Effector memory CD8-positive, alpha-beta T cell (primary cell): ENCODE results near the gene REST.
A peak's percentile ranks its signal among the peaks of the same experiment; 100 is the strongest.
"Not testable (repeated sequence)": the region's sequence is repeated elsewhere in the genome, so short reads cannot be mapped to it uniquely, and the experiment has no call there.

Experiments
- ATAC-seq: fragments of 150-1000 bp; cut with Tn5 transposase; replicated peaks from 2 replicates; pipeline ENCODE4 v1.10.0; 2021; ENCODE audit warnings: mild to moderate bottlenecking, moderate library complexity
- DNase-seq, 3 experiments: peaks; one replicate each; pipeline ENCODE4 v3.0.0; 2021
- H3K27ac Mint-ChIP-seq, 2 donors: one replicate each; pipeline ENCODE4 v1.8.0; 2022; ENCODE audit warnings: mild to moderate bottlenecking in 2 of 2, mixed read lengths in 2 of 2, moderate library complexity in 2 of 2
- H3K27me3 Mint-ChIP-seq, 2 donors: one replicate each; pipeline ENCODE4 v1.8.0; 2022; ENCODE audit warnings: mixed read lengths in 2 of 2
- H3K36me3 Mint-ChIP-seq: one replicate; pipeline ENCODE4 v1.8.0; 2022; ENCODE audit warnings: mild to moderate bottlenecking, moderate library complexity, mixed read lengths; ENCODE audit not compliant: insufficient read depth
- H3K4me1 Mint-ChIP-seq, 2 donors: one replicate each; pipeline ENCODE4 v1.8.0; 2022; ENCODE audit warnings: low read depth in 2 of 2, mixed read lengths in 2 of 2
- H3K4me3 Mint-ChIP-seq, 2 donors: one replicate each; pipeline ENCODE4 v1.8.0; 2022; ENCODE audit warnings: mild to moderate bottlenecking in 2 of 2, mixed read lengths in 2 of 2, moderate library complexity in 2 of 2
- H3K9me3 Mint-ChIP-seq, 2 donors: one replicate each; pipeline ENCODE4 v1.8.0; 2022; ENCODE audit warnings: mixed read lengths in 2 of 2

REST gene

DNA sequence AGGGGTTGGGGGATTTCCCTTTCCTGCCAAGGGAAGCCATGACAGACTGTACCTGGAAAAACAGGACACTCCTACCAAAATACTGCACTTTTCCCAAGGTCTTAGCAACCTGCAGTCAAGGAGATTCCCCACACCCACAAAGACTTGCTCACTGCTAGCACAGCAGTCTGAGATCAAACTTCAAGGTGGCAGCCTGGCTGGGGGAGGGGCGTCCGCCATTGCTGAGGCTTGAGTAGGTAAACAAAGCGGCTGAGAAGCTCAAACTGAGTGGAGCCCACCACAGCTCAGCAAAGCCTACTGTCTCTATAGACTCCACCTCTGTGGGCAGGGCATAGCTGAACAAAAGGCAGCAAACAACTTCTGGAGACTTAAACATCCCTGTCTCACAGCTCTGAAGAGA is 23.2 kb upstream of the REST start:
- H3K36me3 Mint-ChIP-seq, ATAC-seq, H3K27ac Mint-ChIP-seq, H3K9me3 Mint-ChIP-seq, H3K4me3 Mint-ChIP-seq, DNase-seq, H3K4me1 Mint-ChIP-seq: not testable (repeated sequence)
- peaks cover 13 to 42% of the 10 kb centered on the region in 2 donors for H3K27me3 Mint-ChIP-seq

DNA sequence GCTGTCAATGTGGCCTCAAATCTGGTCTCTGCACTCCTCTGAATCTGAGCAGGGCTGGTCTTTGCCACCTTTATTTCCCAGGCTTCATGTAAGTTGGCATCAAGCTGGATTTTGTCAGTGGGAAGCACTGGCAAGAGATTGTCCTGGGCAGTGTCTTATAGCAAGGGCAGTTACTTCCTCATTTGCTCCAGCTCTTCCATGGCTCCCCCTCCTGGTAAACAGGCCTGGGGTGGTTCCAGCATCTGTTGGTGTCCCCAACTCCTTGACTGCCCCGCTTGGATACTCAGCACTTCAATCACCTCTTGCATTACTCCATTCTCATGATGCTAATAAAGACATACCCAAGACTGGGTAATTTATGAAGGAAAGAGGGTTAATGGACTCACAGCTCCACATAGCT is 15.0 kb upstream of the REST start:
- H3K4me3 Mint-ChIP-seq = no peak overlapping the region
- no peaks in the 10 kb centered on the region for H3K9me3 Mint-ChIP-seq
- no peak overlapping the region for H3K27ac Mint-ChIP-seq
- no peaks in the 10 kb centered on the region for H3K36me3 Mint-ChIP-seq
- peaks cover 4 to 19% of the 10 kb centered on the region in 2 donors for H3K27me3 Mint-ChIP-seq
- DNase-seq = no peak
- H3K4me1 Mint-ChIP-seq = no peaks in the 10 kb centered on the region
- ATAC-seq = no peak

DNA sequence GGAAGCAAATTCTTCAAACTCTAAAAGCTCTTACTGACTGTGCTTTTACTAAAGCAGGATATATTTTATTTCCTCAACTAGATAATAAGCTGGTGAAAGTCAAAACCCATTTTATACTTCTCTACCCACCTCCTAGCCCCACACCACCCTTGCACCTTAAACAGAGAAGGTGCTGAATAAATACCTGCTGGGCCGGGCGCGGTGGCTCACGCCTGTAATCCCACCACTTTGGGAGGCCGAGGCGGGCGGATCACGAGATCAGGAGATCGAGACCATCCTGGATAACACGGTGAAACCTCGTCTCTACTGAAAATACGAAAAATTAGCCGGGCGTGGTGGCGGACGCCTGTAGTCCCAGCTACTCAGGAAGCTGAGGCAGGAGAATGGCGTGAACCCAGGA is 9.9 kb upstream of the REST start:
- H3K36me3 Mint-ChIP-seq, H3K4me3 Mint-ChIP-seq, H3K27ac Mint-ChIP-seq, DNase-seq, H3K9me3 Mint-ChIP-seq, H3K4me1 Mint-ChIP-seq, ATAC-seq: not testable (repeated sequence)
- peaks cover 14 to 28% of the 10 kb centered on the region in 2 donors for H3K27me3 Mint-ChIP-seq

DNA sequence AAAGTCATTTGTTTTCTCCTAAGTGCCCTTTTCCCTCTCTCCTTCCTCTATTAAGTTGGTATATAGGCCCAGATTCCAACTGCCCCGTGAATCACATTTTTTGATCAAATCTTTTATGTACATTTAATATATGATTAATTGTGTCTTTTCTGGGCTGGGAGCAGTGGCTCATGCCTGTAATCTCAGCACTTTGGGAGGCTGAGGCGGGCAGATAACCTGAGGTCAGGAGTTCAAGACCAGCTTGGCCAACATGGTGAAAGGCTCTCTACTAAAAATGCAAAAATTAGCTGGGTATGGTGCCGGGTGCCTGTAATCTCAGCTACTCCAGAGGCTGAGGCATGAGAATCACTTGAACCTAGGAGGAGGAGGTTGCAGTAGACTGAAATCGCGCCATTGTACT is 7.5 kb upstream of the REST start:
- H3K4me1 Mint-ChIP-seq, H3K36me3 Mint-ChIP-seq, H3K4me3 Mint-ChIP-seq, DNase-seq, H3K9me3 Mint-ChIP-seq, H3K27ac Mint-ChIP-seq, ATAC-seq: not testable (repeated sequence)
- H3K27me3 Mint-ChIP-seq = peaks cover 14 to 28% of the 10 kb centered on the region in 2 donors

DNA sequence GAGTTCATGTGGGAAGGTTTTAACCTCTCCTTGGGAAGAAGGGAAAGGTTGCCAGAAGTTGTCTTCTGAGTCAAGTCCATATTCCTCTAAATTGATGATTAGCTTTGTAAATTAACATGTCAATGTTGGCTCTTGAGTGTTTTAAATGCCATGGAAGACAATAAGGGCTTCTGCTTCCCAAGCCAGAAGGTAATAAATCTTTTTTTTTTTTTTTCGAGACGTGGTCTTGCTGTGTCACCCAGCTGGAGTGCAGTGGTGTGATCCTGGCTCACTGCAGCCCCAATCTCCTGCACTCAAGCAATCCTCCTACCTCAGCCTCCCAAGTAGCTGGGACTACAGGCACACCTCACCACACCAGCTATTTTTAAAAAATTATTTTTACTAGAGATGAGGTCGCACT is 5.0 kb upstream of the REST start:
- Mint-ChIP-seq H3K4me3 (no peak overlapping the region), H3K4me1 (peaks cover 5 to 7% of the 10 kb centered on the region in 2 donors), H3K9me3 (no peaks in the 10 kb centered on the region), H3K27ac (no peak overlapping the region), H3K27me3 (peaks cover 9 to 17% of the 10 kb centered on the region in 2 donors), H3K36me3 (peaks cover 5% of the 10 kb centered on the region)
- no peak for DNase-seq
- no peak for ATAC-seq

DNA sequence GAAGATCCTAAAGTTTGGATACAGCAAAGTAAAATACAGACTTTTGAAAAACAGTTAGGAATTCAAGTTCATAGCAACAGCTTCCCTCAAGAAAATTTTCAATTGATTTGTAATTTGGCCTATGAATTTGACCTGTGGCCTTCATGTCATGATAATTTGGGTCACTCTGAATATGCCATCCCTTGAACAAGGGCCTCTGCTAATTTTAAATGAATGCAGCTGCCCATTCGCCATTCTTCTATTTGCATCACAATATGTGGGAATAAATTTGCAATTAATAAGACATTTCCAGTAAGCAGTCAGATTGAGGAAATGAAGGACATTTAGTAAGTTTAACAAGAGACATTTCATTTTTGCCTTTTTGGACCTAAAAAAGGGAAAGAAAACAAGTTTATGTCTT is 1.9 kb upstream of the REST start:
- ATAC-seq (no peak), DNase-seq (no peak)
- peaks cover 11% of the 10 kb centered on the region for H3K36me3 Mint-ChIP-seq
- H3K4me3 Mint-ChIP-seq = no peak overlapping the region
- H3K27me3 Mint-ChIP-seq = peaks cover 0 to 14% of the 10 kb centered on the region in 2 donors
- no peak overlapping the region for H3K27ac Mint-ChIP-seq
- no peaks in the 10 kb centered on the region for H3K9me3 Mint-ChIP-seq
- peaks cover 17 to 22% of the 10 kb centered on the region in 2 donors for H3K4me1 Mint-ChIP-seq

DNA sequence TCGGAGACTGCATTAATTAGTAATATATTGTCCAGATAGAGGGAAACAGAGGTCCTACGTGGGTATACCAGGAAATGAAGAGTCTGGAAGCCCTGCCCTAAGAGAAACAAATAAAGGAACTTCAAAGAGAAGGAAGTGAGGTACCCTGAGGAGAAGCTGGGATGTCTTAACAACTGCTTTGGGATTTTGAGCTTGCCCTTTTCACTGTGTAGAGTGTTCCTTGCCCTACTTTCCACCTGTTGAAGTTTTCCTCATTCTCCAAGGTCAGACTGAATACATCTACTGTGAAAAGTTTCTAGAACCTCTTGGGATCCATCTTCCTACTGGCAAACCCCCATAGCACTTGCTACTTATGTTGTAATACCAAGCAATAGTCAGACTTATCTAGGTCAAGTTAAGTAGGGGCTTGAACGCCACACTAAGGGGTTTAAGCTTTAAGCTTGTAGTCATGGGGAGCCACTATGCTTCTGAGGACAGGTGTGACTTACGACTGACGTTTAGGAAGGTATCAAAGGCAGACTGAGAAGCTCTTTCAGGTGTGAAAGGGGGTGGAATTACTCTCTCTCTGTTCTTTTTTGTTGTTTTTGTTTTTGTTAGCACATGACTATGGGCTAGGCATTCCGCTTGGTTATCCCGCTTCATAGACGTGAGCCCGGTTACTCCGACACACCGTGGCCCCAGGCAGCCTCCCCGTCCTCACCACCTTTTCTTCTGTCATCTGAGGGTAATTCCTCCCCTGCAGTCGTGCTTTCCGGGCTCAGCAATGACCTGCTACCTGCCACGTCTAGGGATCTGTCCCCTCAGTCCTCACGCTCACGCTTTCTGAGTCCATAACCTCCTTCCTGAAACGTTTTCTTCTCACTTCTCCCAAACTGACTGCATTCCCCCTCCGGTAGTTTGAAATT is 959 bp upstream of the REST start:
- H3K4me1 Mint-ChIP-seq = peaks cover 22 to 27% of the 10 kb centered on the region in 2 donors
- peak overlapping the region; percentile 70 to 95 for H3K27ac Mint-ChIP-seq
- H3K27me3 Mint-ChIP-seq = peaks cover 0 to 8% of the 10 kb centered on the region in 2 donors
- H3K36me3 Mint-ChIP-seq = peaks cover 21% of the 10 kb centered on the region
- H3K9me3 Mint-ChIP-seq = no peaks in the 10 kb centered on the region
- DNase-seq (peak; percentile 2 to 6 (median 3)), ATAC-seq (no peak)
- peak overlapping the region; percentile 92 for H3K4me3 Mint-ChIP-seq

DNA sequence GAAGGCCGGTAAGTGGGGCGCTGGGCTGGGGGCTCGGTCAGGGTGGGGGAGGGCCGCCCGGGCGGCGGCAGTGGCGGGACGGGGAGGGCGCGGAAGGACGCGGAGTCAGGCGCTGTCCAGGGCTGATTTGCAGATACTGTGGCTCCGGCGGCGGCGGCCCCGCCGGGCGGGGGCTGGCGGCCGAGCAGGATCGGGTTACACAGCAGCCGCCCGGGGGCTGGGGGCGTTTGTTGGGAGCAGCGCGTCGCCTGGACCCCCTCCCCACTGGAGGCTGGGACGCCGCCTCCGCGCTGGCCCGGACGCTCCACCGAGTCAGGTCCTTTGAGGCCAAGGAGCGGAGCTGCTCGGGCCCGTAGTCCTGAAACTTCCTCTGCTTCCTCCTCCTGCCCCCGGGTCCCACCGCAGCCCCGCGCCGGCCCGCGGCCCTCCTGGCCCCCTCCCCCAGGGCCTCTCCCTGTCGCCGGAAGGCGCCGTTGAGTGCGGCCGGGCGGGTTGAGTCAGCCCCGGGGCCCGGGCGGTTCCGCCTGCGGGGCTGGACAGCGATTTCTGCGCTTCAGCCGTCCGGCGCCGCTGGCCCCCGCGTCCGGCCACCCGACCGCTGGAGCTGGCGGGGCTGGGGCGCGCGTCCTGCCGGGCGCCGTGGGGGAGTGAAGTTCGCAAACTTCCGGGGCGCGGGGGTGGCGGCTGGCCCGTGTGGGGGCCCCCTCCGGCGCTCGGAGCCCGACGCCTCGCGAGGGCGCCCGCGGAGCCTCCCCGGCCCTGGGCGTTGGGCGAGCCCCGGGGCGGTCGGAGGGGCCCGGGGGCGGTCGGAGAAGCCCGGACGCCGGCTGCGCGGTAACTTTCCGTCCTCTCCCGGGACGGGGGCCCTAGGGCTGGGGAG is 746 bp downstream of the REST start:
- Mint-ChIP-seq H3K4me1 (peaks cover 23 to 27% of the 10 kb centered on the region in 2 donors), H3K36me3 (peaks cover 21% of the 10 kb centered on the region), H3K27me3 (no peaks in the 10 kb centered on the region), H3K4me3 (peak overlapping the region; percentile 94 to 96), H3K9me3 (no peaks in the 10 kb centered on the region), H3K27ac (peak overlapping the region; percentile 95)
- ATAC-seq (peak; percentile 60), DNase-seq (peak; percentile 57 to 64 (median 60))

DNA sequence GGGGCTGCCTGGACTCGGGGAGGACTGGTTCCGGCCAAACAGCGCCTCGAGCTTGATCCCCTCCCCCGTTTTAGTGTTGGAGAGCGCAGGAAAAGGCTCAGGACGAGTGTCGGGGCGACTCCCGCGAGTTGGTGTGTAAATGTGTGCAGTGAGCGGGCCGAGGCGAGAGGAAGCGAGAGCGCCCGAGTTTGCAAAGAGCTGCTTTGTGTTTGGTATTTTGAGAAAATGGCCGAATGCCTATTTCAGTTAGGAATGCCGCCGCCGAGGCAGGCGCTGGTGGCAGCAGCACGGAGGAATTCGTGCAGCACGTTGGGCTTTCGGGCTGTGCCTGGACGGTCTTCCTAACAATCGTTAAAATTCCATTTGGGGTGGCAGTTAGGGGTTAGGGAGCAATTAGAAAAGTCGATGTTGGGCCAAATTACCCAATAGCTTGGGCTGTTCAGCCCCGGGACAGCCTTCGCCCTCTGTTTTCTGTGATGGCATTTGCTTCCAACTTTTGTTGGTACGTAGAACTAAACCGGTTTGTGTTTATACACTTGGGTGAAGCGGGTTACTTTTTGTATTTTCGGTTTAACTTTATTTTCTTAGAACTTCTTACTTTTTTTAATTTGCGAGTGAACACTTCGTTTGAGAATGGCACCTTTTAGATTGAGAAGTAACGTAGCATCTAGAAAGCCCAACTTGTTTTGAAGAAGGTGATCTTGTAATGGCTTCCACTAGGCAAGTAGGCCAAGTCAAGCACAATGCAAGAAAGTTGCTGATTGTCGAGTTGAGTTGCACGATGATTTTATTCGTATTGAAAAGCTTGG is 1.6 kb downstream of the REST start:
- DNase-seq (peak; percentile 22 to 50 (median 23)), ATAC-seq (peak; percentile 20)
- Mint-ChIP-seq H3K4me1 (peaks cover 23 to 27% of the 10 kb centered on the region in 2 donors), H3K9me3 (no peaks in the 10 kb centered on the region), H3K4me3 (peak overlapping the region; percentile 94 to 96), H3K36me3 (peaks cover 22% of the 10 kb centered on the region), H3K27me3 (no peaks in the 10 kb centered on the region), H3K27ac (peak overlapping the region; percentile 91 to 95)

DNA sequence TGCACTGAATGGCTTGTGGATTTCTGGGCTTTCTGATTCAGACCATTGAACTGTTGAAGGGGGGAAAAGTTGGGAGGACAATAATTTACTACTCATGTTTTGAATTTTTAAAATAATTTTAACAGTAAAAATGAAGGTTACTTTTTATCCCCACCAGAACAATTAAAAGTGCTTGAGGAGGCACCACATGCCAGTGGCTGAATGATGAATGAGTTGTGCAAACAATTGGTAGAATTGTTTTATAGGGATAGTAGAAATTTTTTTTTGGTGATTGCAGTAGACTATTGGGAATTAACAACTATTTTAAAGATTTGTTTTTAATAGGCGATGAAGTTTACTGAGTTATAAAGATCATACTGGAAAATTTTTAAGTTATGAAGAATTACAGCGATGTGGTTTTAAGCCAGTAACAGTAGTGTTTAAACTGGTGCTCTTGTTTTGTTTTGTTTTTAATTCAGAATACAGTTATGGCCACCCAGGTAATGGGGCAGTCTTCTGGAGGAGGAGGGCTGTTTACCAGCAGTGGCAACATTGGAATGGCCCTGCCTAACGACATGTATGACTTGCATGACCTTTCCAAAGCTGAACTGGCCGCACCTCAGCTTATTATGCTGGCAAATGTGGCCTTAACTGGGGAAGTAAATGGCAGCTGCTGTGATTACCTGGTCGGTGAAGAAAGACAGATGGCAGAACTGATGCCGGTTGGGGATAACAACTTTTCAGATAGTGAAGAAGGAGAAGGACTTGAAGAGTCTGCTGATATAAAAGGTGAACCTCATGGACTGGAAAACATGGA is 2.7 kb downstream of the REST start:
- peak overlapping the region; percentile 91 to 95 for H3K27ac Mint-ChIP-seq
- ATAC-seq (no peak), DNase-seq (no peak)
- H3K36me3 Mint-ChIP-seq = peaks cover 32% of the 10 kb centered on the region
- peaks cover 23 to 29% of the 10 kb centered on the region in 2 donors for H3K4me1 Mint-ChIP-seq
- peak overlapping the region; percentile 94 to 96 for H3K4me3 Mint-ChIP-seq
- no peaks in the 10 kb centered on the region for H3K9me3 Mint-ChIP-seq
- no peaks in the 10 kb centered on the region for H3K27me3 Mint-ChIP-seq

DNA sequence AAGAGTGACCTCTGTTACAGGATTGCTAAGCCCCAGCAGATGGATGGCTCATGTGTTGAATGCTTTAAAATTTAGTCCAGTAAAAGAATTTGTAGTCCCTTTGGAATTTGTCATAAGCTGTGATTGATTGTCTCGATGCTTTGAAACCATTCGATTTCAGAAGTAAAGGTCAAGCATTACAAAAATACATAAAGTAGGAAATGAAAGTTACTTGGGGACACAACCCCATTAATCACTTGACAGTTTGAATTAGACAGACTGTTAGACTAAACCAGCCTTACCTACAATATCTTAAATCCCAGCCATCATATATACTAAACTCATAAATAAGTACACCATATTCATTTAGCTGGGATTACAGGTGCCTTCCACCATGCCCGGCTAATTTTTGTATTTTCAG is 6.6 kb downstream of the REST start:
- no peaks in the 10 kb centered on the region for H3K9me3 Mint-ChIP-seq
- ATAC-seq (no peak), DNase-seq (no peak)
- peaks cover 38% of the 10 kb centered on the region for H3K36me3 Mint-ChIP-seq
- peak overlapping the region in 1 of 2 donors; percentile 57 for H3K4me3 Mint-ChIP-seq
- peaks cover 17 to 37% of the 10 kb centered on the region in 2 donors for H3K4me1 Mint-ChIP-seq
- H3K27ac Mint-ChIP-seq = peak overlapping the region in 1 of 2 donors; percentile 25
- H3K27me3 Mint-ChIP-seq = no peaks in the 10 kb centered on the region

DNA sequence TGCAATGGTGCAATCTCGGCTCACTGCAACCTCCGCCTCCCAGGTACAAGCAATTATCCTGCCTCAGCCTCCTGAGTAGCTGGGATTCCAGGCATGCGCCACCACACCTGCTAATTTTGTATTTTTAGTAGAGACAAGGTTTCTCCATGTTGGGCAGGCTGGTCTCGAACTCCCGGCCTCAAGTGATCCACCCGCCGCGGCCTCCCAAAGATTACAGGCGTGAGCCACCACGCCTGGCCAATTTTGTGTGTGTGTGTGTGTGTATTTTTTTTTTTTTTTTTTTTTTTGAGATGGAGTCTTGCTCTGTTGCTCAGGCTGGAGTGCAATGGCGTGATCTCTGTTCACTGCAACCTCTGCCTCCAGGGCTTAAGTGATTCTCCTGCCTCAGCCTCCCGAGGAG is 7.3 kb downstream of the REST start:
- not testable (repeated sequence) for H3K27me3 Mint-ChIP-seq, ATAC-seq, H3K27ac Mint-ChIP-seq, DNase-seq, H3K9me3 Mint-ChIP-seq
- H3K4me1 Mint-ChIP-seq = peaks cover 15 to 30% of the 10 kb centered on the region in 2 donors
- H3K36me3 Mint-ChIP-seq = peaks cover 43% of the 10 kb centered on the region
- H3K4me3 Mint-ChIP-seq = peak overlapping the region in 1 of 2 donors; percentile 57
